B cell (primary cell): ENCODE measurements around the gene TTLL11. TPM values are rescaled to one million over a fixed set of nuclear protein-coding genes. Genes with fewer than 3 reads are reported as not detected.

Experiments used
- ATAC-seq: fragments of 200-7000 bp; cut with Tn5 transposase; one replicate; pipeline ENCODE4 v1.10.0; 2021; ENCODE audit warnings: low read depth, mild to moderate bottlenecking, moderate number of reproducible peaks, moderate library complexity
- CTCF ChIA-PET: fragments of 350-600 bp; sonication (Branson Sonifier 250); formaldehyde crosslinking; loops from one replicate; lab custom pipeline; 2021; ENCODE audit warnings: antibody characterized with exemption, inconsistent platforms; lab: Charles Lee
- POLR2A ChIA-PET: fragments of 350-600 bp; sonication (Branson Sonifier 250); formaldehyde crosslinking; loops from one replicate; lab custom pipeline; 2021; ENCODE audit warnings: antibody characterized with exemption; lab: Charles Lee
- DNase-seq: peaks from one replicate; pipeline ENCODE4 v3.0.0; 2013
- H2AFZ ChIP-seq: 2 replicates; pipeline ENCODE4 v1.6.1; 2012; ENCODE audit warnings: mild to moderate bottlenecking, low read depth, low read length; ENCODE audit not compliant: insufficient read depth, poor library complexity, severe bottlenecking
- H3K27ac ChIP-seq, 2 donors: 1 replicate in 1 of 2; 2 replicates in 1 of 2; pipeline ENCODE4 v1.5.1; 2012 to 2013; ENCODE audit warnings: low read length in 2 of 2, mild to moderate bottlenecking in 2 of 2, moderate library complexity in 1 of 2
- H3K27me3 ChIP-seq, 4 experiments: fragments of 200-600 bp in 1 of 4; sonication (generic) in 1 of 4; replicated peaks in 1 of 4; 1 replicate in 2 of 4; 2 replicates in 2 of 4; pipeline versions ENCODE4 v1.6.1 to v1.7.0; 2013 to 2016; ENCODE audit warnings: low read length in 3 of 4, mild to moderate bottlenecking in 2 of 4, mixed read lengths in 1 of 4, moderate library complexity in 1 of 4; ENCODE audit not compliant: insufficient read depth in 4 of 4, control insufficient read depth in 3 of 4; ENCODE audit errors: control extremely low read depth in 1 of 4
- H3K36me3 ChIP-seq, 2 experiments: replicated peaks in 1 of 2; 1 replicate in 1 of 2; 2 replicates in 1 of 2; pipeline versions ENCODE4 v1.6.1 to v1.7.1; 2013; ENCODE audit warnings: low read length in 1 of 2; ENCODE audit not compliant: insufficient read depth in 2 of 2, control insufficient read depth in 1 of 2; ENCODE audit errors: control extremely low read depth in 1 of 2, extremely low read depth in 1 of 2
- H3K4me1 ChIP-seq, 2 donors: fragments of 200-600 bp in 1 of 2; sonication (generic) in 1 of 2; 1 replicate in 1 of 2; 2 replicates in 1 of 2; pipeline versions ENCODE4 v1.5.1 to v1.6.1; 2013 to 2017; ENCODE audit warnings: low read length in 2 of 2; ENCODE audit not compliant: control insufficient read depth in 2 of 2, insufficient read depth in 2 of 2
- H3K4me2 ChIP-seq: replicated peaks from 2 replicates; pipeline ENCODE3; 2012; ENCODE audit warnings: mild to moderate bottlenecking, low read depth, low read length; ENCODE audit not compliant: poor library complexity, severe bottlenecking
- H3K4me3 ChIP-seq, 5 experiments: fragments of 200-600 bp in 1 of 5; sonication (generic) in 1 of 5; 1 replicate in 3 of 5; 2 replicates in 2 of 5; pipeline versions ENCODE4 v1.5.1 to v1.7.0; 2011 to 2016; ENCODE audit warnings: low read length in 4 of 5, mild to moderate bottlenecking in 4 of 5, low read depth in 2 of 5, control low read depth in 1 of 5, moderate library complexity in 1 of 5; ENCODE audit not compliant: insufficient read depth in 1 of 5; ENCODE audit errors: control extremely low read depth in 1 of 5, extremely low read depth in 1 of 5
- H3K79me2 ChIP-seq: fragments of 200-600 bp; sonication (generic); one replicate; pipeline ENCODE4 v1.6.0; 2016; ENCODE audit warnings: low read length; ENCODE audit not compliant: control insufficient read depth, insufficient read depth
- H3K9ac ChIP-seq: fragments of 200-600 bp; sonication (generic); 2 replicates; pipeline ENCODE4 v1.6.1; 2017; ENCODE audit warnings: mild to moderate bottlenecking, low read length, moderate library complexity
- H3K9me3 ChIP-seq, 3 donors: one replicate each; pipeline versions ENCODE4 v1.6.1 to v1.7.1; 2013; ENCODE audit warnings: low read length in 2 of 3; ENCODE audit not compliant: control insufficient read depth in 2 of 3, insufficient read depth in 1 of 3; ENCODE audit errors: control extremely low read depth in 1 of 3
- H4K20me1 ChIP-seq: 2 replicates; pipeline ENCODE4 v1.6.0; 2012; ENCODE audit warnings: mild to moderate bottlenecking, low read length; ENCODE audit not compliant: insufficient read depth, control insufficient read depth, poor library complexity, severe bottlenecking
- H3K27ac Mint-ChIP-seq: one replicate; pipeline ENCODE4 v1.8.0; 2021; ENCODE audit warnings: mixed read lengths
- H3K27me3 Mint-ChIP-seq: one replicate; pipeline ENCODE4 v1.8.0; 2021; ENCODE audit warnings: mixed read lengths
- H3K4me1 Mint-ChIP-seq: one replicate; pipeline ENCODE4 v1.8.0; 2021; ENCODE audit warnings: mixed read lengths
- H3K4me3 Mint-ChIP-seq: one replicate; pipeline ENCODE4 v1.8.0; 2021; ENCODE audit warnings: mixed read lengths
- H3K9me3 Mint-ChIP-seq: one replicate; pipeline ENCODE4 v1.8.0; 2022; ENCODE audit warnings: mixed read lengths; ENCODE audit not compliant: insufficient read depth
- CTCF ChIP-seq: fragments of 200-600 bp; IDR thresholded peaks from one replicate; pipeline ENCODE4 v1.8.0; 2022; ENCODE audit warnings: antibody characterized with exemption, mild to moderate bottlenecking
- EZH2 ChIP-seq: IDR thresholded peaks from 2 replicates; pipeline ENCODE4 v1.6.1; 2012; ENCODE audit warnings: borderline replicate concordance, low read depth, mild to moderate bottlenecking, moderate library complexity, low read length; ENCODE audit not compliant: insufficient read depth, poor library complexity, severe bottlenecking
- WGBS: methylation state at CpG from one replicate; pipeline ENCODE4 v1.1.5; 2013; ENCODE audit warnings: missing lambda C conversion rate; ENCODE audit not compliant: insufficient coverage; 5-methylcytosine and 5-hydroxymethylcytosine counted together
- intact Hi-C: fragments of 100-400 bp; cut with micrococcal nuclease; formaldehyde crosslinking; loops from one replicate; pipeline ENCODE4 v1.10.0; 2022
- polyA plus RNA-seq: library from polyadenylated mRNA; depleted of rRNA; stranded (reverse); fragments of >200 nt; gene quantifications from 2 replicates; pipeline ENCODE4 v1.2.3, GENCODE V29; 2012
- total RNA-seq, 2 donors: library from RNA; stranded (reverse); fragments of 120-200 nt in 1 of 2; gene quantifications; 1 replicate in 1 of 2; 2 replicates in 1 of 2; pipeline versions ENCODE4 v1.2.3 to v1.2.4, GENCODE V29; 2013 to 2022

The TTLL11 gene
- total and polyA plus RNA-seq, 2 donors (not counting 1 experiment from before 2014, with no cell fraction given): 3.6 to 3.8 TPM

GRCh38 chr9:122122468-122122867, 29.4 kb upstream of the TTLL11 start:
- intact Hi-C loops: loop anchor here (10.0 kb wide), 1 partner anchor 1262 kb away; no protein-coding TSS in a partner anchor
- H3K27ac Mint-ChIP-seq: no peak overlapping the region
- Histone ChIP-seq H3K27me3 (peaks cover 0 to 34% (median 21%) of the 10 kb centered on the region in 4 experiments), H3K9ac (no peak overlapping the region), H3K79me2 (no peaks in the 10 kb centered on the region), H3K4me2 (no peak overlapping the region), H3K9me3 (peaks cover 0 to 10% (median 0%) of the 10 kb centered on the region in 3 donors), H2AFZ (peak overlapping the region; percentile 1), H3K4me1 (peaks cover 17 to 26% of the 10 kb centered on the region in 2 donors), H4K20me1 (no peaks in the 10 kb centered on the region), H3K4me3 (no peak overlapping the region), H3K36me3 (no peaks in the 10 kb centered on the region), H3K27ac (no peak overlapping the region)
- no peak for ATAC-seq
- 45% methylated on average over 4 of the region's 6 CpGs for WGBS
- no peak for DNase-seq
- no peak overlapping the region for H3K4me3 Mint-ChIP-seq
- peaks cover 38% of the 10 kb centered on the region for H3K27me3 Mint-ChIP-seq
- no peak for TF ChIP-seq EZH2
- TF ChIP-seq CTCF: no peak
- H3K9me3 Mint-ChIP-seq: no peaks in the 10 kb centered on the region
- ChIA-PET POLR2A (no interaction called here), CTCF (interaction anchor here (0.6 to 15.1 kb wide), 15 partner anchors 9 to 572 kb away, joined by 3 to 323 read pairs (median 4); no protein-coding TSS in a partner anchor)
- peaks cover 13% of the 10 kb centered on the region for H3K4me1 Mint-ChIP-seq

- no peak overlapping the region for H3K4me2 ChIP-seq
- intact Hi-C loops: loop anchor here (10.0 kb wide), 1 partner anchor 1263 kb away; no protein-coding TSS in a partner anchor
- no peak overlapping the region for H3K4me3 ChIP-seq
- Mint-ChIP-seq H3K27ac (no peak overlapping the region), H3K27me3 (peaks cover 34% of the 10 kb centered on the region), H3K4me3 (no peak overlapping the region), H3K4me1 (peaks cover 13% of the 10 kb centered on the region), H3K9me3 (no peaks in the 10 kb centered on the region)
- peaks cover 16 to 23% of the 10 kb centered on the region in 2 donors for H3K4me1 ChIP-seq
- no peak overlapping the region for H3K27ac ChIP-seq
- ChIA-PET POLR2A (no interaction called here), CTCF (interaction anchor here (0.6 to 15.1 kb wide), 16 partner anchors 9 to 689 kb away, joined by 3 to 323 read pairs (median 4); no protein-coding TSS in a partner anchor)
- no peak for ATAC-seq
- no peak overlapping the region for H3K9ac ChIP-seq
- no peaks in the 10 kb centered on the region for H4K20me1 ChIP-seq
- DNase-seq: no peak
- peaks cover 0 to 29% (median 19%) of the 10 kb centered on the region in 4 experiments for H3K27me3 ChIP-seq
- no peaks in the 10 kb centered on the region for H3K79me2 ChIP-seq
- 86% methylated on average over 6 of the region's 6 CpGs for WGBS
- TF ChIP-seq EZH2 (no peak), CTCF (no peak)
- no peaks in the 10 kb centered on the region for H3K36me3 ChIP-seq
- peaks cover 0 to 15% (median 0%) of the 10 kb centered on the region in 3 donors for H3K9me3 ChIP-seq
- H2AFZ ChIP-seq: no peak overlapping the region
Observed at GRCh38 chr9:122121931-122122330, 28.8 kb upstream of the TTLL11 start.
